Activated CD8-positive, alpha-beta memory T cell treated with anti-CD3 and anti-CD28 coated beads, Interleukin-2, amount 50 U/mL, for 24 hours (primary cell): ENCODE measurements around the gene ADAMTSL1.

Source experiments
- DNase-seq: peaks from one replicate; pipeline ENCODE4 v3.0.0-alpha.2; 2020; ENCODE audit errors: extremely low read depth

The ADAMTSL1 gene

GRCh38 chr9:18698992-18699391 lies 225.0 kb downstream of the ADAMTSL1 start:
- no peak for DNase-seq

DNA sequence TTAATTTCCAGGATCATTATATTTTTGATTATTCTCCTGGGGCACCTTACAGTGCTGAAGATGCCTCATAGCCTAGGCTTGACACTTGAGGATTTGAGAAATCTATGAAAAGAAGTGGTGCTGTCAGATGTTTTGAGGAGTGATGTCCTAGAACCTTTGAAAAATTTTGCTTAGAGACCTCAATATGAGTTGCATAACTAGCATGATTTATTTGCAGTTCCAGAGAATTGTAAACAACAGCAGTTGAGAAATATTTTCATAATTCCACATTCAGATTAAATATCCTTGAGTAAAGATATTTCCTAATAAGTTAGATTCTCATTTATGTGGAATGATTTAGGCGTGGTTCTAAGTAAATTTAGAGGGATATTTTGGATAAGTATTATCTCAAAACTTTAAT lies 225.8 kb downstream of the ADAMTSL1 start:
- no peak for DNase-seq

DNA sequence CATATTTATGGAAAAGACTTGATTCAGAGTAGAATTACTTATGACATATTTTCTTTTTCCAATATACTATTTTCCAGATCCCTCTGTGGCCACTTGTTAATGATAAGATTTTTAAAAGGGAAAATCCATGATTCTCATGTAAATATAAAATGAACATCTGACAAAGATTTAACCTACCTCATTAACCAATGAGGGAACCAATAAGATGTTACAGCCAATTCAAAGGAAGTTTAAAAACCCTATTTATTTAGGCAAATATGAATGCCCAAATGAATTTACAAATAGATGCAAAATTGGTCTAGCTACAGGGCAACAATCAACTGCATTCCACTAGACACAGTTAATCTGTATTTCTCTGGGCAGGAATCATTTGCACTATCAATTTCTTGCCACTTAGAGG lies 226.8 kb downstream of the ADAMTSL1 start:
- no peak for DNase-seq

DNA sequence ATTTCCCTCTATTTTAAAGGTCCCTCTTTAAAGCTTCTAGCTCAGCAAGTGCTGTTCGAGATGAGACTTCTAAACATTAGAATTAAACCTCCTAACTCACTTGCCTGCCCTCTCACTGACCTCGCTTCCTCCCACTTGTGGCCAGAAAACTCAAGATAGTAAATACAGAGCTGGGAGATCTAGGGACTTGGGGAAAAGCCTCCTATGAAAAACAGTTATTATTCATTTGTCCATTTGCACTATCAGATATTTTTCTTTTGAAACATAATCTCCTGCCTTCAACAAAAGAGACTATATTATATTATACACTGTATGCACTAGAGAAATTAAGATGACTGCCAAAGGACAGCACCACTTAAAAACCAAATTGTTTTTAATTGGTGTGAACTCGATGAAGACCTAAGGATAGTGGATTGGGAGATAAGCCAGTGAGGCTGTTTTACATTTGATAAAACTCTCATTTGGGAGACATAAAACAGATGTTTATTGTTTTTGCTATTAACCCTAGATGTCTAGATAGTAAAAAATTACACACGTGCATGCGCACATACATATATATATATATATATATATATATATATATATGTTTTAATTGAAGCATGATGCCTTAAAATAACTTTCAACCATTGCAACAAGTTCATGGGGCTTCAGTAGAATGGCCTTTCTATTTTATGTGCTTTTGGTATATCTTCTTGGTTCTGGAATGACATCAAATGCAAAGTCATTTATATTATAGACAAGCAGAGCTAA lies 229.4 kb downstream of the ADAMTSL1 start:
- DNase-seq, result no peak

- DNase-seq, result no peak
These were observed 230.0 kb downstream of the ADAMTSL1 start for GRCh38 chr9:18703901-18704379.

GRCh38 chr9:18705796-18706392 lies 231.9 kb downstream of the ADAMTSL1 start:
- no peak for DNase-seq

DNA sequence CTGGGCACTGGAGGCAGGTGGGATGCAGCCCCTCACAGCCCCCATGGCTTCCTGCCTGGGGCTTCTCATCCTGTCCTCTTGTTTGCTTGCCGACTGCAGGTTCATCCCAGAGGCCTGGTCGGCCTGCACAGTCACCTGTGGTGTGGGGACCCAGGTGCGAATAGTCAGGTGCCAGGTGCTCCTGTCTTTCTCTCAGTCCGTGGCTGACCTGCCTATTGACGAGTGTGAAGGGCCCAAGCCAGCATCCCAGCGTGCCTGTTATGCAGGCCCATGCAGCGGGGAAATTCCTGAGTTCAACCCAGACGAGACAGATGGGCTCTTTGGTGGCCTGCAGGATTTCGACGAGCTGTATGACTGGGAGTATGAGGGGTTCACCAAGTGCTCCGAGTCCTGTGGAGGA lies 232.7 kb downstream of the ADAMTSL1 start:
- DNase-seq, result no peak

- no peak for DNase-seq
These were observed 233.1 kb downstream of the ADAMTSL1 start for GRCh38 chr9:18707061-18707461.

DNA sequence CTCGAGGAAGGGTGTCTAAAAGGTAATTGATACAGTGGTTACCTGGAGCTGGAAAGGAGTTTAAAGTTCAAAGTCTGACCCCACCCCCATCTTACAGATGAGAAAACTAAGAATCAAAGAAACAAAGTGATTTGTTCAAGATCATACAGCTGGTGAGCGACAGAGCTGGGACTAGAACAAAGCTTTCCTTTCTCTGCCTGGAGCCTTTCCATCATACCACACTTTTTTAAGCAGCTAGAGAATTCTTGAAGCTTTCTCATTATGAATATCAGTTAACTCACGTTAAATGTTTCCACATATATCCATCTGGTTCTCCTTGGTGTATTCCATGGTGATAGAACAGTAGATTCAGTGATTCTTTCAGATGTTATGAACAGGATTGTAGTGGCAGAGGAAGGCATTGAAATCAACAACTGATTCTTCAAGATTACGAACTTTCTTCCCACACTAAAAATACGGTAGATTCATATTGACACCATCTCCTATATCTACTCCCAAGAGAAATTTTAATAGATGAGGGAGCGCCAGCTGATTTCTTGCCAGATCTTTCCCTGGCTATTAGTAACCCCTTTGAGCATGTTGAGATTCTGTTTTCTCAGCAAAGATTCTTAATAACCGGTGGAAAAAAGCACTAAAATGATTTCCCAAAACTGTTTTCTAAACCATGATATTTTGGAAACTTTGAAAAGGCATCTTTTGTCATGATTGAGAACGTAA lies 233.7 kb downstream of the ADAMTSL1 start:
- DNase-seq, result no peak

GRCh38 chr9:18708429-18708828 lies 234.5 kb downstream of the ADAMTSL1 start:
- no peak for DNase-seq

DNA sequence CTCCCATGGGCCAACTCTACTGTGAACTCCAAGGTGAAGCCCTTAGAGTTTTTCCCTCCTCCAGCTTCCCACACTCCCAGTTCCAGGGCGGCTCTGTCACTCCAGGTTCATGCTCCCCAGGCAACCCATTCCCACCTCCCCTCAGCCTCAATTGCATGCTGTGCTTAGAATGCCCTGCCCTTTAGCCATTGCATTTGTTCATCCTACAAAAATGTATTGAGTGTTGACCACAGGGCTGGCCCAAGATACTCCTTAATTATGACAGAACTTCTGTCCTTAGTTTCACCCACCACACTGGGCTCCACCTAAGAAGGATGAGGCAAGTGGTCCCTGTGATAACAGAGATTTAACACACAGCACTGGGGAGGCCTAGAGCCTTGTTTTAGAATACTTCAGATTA lies 236.1 kb downstream of the ADAMTSL1 start:
- DNase-seq, result no peak

- no peak for DNase-seq
These were observed 243.8 kb downstream of the ADAMTSL1 start for GRCh38 chr9:18717759-18718158.

DNA sequence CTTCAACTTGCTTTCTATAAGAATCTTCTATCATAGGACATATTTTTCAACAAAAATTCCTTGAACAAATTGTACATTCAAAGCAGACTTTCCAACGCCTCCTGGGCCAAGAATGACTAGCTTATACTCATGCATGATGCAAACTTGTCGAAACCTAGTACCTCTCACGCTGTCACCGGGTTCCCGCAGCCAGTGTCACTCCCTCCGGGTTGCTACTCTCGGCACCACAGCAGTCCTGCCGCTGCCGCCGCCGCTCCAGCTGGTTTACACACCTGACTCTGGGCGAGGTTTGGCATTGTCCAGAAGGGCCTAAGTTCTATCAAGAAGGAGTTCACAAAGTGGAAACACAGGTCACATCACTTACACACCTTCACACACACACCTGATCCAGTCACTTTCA lies 244.4 kb downstream of the ADAMTSL1 start:
- DNase-seq, result no peak

DNA sequence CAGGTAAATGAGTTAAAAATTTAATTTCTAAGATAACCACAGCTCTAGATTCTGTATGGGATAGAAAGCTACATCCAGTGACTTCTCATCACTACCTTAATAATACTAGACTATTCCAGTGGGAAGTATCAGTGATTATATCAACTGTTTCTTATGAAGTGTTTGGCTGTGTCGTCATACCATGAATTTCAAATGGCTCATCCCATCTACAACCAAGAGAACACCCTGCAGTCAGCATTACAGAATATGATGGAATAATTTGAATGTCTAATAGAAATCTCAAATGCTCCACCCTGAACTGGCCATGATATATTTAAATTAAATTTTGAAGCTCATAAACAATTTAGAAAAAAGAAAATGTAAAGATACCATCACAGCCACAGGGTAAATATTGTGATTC lies 245.0 kb downstream of the ADAMTSL1 start:
- DNase-seq, result no peak

DNA sequence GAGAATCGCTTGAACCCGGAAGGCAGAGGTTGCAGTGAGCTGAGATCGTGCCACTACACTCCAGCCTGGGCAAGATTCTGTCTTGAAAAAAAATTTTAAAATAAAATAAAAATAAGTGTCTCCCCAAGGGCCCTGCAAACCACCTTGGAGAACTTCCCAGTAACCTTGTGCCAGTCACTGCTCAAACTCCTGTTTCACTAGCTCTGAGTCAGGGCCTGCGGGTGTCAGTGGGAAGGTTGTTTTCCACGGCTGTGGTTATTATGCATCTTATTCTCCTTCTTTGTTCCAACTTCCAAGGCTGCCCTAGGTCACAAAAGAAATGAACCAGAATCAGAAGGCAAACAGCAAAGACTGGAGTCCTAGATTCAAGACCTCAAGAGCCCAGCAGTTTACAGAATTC lies 246.7 kb downstream of the ADAMTSL1 start:
- no peak for DNase-seq

DNA sequence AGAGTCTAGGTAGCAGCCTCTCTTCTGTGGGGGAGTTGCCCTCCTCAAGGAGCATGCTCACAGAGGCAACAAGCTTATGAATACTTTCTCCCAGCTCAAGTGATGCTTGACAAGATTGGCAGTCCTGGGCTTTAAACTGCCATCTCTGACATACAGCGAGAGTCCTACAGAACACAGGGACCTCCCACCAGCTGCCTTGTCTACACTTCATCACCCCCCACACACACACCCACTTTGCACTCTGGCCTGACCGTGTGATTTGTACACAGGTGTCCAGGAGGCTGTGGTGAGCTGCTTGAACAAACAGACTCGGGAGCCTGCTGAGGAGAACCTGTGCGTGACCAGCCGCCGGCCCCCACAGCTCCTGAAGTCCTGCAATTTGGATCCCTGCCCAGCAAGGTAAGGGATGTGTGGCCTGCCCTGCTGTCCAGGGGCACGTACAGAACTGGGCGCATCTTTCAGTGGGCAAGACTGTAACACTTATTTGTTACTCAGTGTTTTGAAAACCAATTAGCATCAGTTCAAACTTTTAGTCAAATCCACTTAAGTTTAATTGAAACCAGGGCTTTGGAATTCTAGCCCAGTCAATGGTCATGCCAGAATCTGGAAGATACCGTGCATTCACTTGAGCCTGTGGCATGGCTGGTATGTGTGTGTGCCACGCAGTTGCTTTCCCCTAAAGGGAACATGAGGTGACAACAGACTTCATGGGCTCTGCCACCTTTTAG lies 247.5 kb downstream of the ADAMTSL1 start:
- DNase-seq, result no peak

- no peak for DNase-seq
These were observed 248.0 kb downstream of the ADAMTSL1 start for GRCh38 chr9:18721995-18722310.

DNA sequence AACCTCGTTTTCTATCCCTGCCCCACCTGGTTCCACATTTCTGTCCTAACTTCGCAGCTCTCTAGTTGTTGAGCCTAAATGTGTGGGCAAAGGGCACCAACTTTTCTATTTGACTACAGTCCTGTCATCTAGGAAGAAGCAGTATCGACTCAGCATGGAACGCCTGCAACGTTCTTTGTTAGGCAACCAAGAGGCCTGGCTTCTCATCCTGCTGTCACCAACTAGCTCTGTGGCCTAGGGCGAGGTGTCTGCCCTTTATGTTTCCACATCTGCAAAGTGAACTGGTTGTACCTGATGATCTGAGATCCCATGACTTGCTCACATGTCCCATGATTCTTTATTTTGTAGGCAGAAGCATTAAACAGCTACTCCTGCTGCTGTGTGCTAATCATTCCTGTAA lies 248.9 kb downstream of the ADAMTSL1 start:
- DNase-seq, result no peak

DNA sequence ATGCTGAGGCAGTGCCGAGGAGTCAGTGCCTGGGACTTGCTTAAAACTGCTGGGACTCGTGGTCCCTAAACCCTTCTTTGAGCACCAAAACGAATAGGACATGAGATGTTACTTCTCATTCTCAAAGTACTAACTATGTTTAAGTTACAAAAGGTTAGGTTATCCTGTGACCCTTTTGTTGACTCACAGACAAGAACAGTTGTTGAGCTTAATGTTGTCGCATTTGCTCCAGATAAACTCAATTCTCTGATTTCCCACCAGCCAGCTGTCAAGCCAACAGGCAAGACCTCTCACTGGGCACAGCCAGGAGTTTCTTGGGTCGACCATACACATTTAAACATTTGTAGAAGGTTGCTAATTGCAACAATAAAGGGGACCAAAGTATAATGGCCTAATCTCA lies 249.4 kb downstream of the ADAMTSL1 start:
- DNase-seq, result no peak

DNA sequence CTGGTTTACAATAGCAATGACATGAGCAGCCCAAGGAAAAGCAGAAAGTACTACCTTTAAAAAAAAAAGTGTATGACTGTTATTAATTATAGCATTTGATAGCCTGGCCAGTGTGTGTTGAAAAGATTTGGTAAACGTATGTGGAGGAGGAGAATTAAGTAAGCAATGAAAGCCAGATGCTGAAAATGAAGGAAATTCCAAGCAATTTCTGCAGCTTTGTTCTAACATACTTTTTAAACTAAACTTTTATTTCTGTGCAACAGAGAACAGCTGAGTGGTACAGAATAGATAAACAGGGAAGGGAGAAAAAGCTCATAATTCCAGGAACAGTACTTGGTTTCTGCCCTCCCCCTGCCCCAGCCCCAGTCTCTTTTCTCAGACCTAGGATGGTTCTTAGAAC lies 252.6 kb downstream of the ADAMTSL1 start:
- DNase-seq, result no peak

- no peak for DNase-seq
These were observed 254.0 kb downstream of the ADAMTSL1 start for GRCh38 chr9:18727904-18728303.

- DNase-seq, result no peak
These were observed 254.7 kb downstream of the ADAMTSL1 start for GRCh38 chr9:18728642-18729041.
